Stimulated activated memory B cell treated with anti-CD40 and anti-IgM and Interleukin-4, amounts not matched to agents 10 μg/mL and 1 μg/mL and 100 μg/mL, for 72 hours (primary cell): ENCODE results near the gene GDPD3.
A peak's percentile ranks its signal among the peaks of the same experiment; 100 is the strongest.
"Not testable (repeated sequence)": the region's sequence is repeated elsewhere in the genome, so short reads cannot be mapped to it uniquely, and the experiment has no call there.

Experiments used
- ATAC-seq: fragments of 150-1000 bp; cut with Tn5 transposase; 2 replicates; pipeline ENCODE4 v1.10.0; 2021
- H3K27ac Mint-ChIP-seq: one replicate; pipeline ENCODE4 v1.8.0; 2022; ENCODE audit warnings: mild to moderate bottlenecking, mixed read lengths
- H3K27me3 Mint-ChIP-seq: one replicate; pipeline ENCODE4 v1.8.0; 2022; ENCODE audit warnings: mixed read lengths
- H3K36me3 Mint-ChIP-seq: one replicate; pipeline ENCODE4 v1.8.0; 2022; ENCODE audit warnings: mixed read lengths
- H3K4me1 Mint-ChIP-seq: one replicate; pipeline ENCODE4 v1.8.0; 2022; ENCODE audit warnings: mixed read lengths
- H3K4me3 Mint-ChIP-seq: one replicate; pipeline ENCODE4 v1.8.0; 2022; ENCODE audit warnings: mild to moderate bottlenecking, moderate library complexity, mixed read lengths
- H3K9me3 Mint-ChIP-seq: one replicate; pipeline ENCODE4 v1.8.0; 2022; ENCODE audit warnings: mixed read lengths

The GDPD3 gene

GRCh38 chr16:30114833-30115232 is 1.5 kb upstream of the GDPD3 start:
- not testable (repeated sequence) for H3K9me3 Mint-ChIP-seq, H3K4me3 Mint-ChIP-seq, H3K27me3 Mint-ChIP-seq, ATAC-seq
- Mint-ChIP-seq H3K36me3 (peaks cover 38% of the 10 kb centered on the region), H3K27ac (peak overlapping the region; percentile 41), H3K4me1 (peaks cover 21% of the 10 kb centered on the region)

- no peak for ATAC-seq
- H3K36me3 Mint-ChIP-seq = peaks cover 36% of the 10 kb centered on the region
- no peaks in the 10 kb centered on the region for H3K27me3 Mint-ChIP-seq
- H3K4me1 Mint-ChIP-seq = peaks cover 20% of the 10 kb centered on the region
- no peak overlapping the region for H3K4me3 Mint-ChIP-seq
- H3K27ac Mint-ChIP-seq = peak overlapping the region; percentile 41
- H3K9me3 Mint-ChIP-seq = no peaks in the 10 kb centered on the region
Measured at GRCh38 chr16:30114411-30114810, 1.1 kb upstream of the GDPD3 start.

GRCh38 chr16:30113711-30114333 is 485 bp upstream of the GDPD3 start:
- Mint-ChIP-seq H3K27me3 (no peaks in the 10 kb centered on the region), H3K27ac (peak overlapping the region; percentile 41), H3K4me3 (no peak overlapping the region), H3K36me3 (peaks cover 31% of the 10 kb centered on the region), H3K4me1 (peaks cover 20% of the 10 kb centered on the region), H3K9me3 (no peaks in the 10 kb centered on the region)
- ATAC-seq = no peak

- ATAC-seq = peak; percentile 44
- peaks cover 20% of the 10 kb centered on the region for H3K4me1 Mint-ChIP-seq
- no peak overlapping the region for H3K27ac Mint-ChIP-seq
- no peak overlapping the region for H3K4me3 Mint-ChIP-seq
- peaks cover 40% of the 10 kb centered on the region for H3K36me3 Mint-ChIP-seq
- no peaks in the 10 kb centered on the region for H3K9me3 Mint-ChIP-seq
- no peaks in the 10 kb centered on the region for H3K27me3 Mint-ChIP-seq
Measured at GRCh38 chr16:30112197-30113030, 923 bp downstream of the GDPD3 start.

- no peak overlapping the region for H3K4me3 Mint-ChIP-seq
- ATAC-seq = no peak
Measured at GRCh38 chr16:30110661-30111060, 2.7 kb downstream of the GDPD3 start.

GRCh38 chr16:30108059-30108850 is 5.1 kb downstream of the GDPD3 start:
- H3K27ac Mint-ChIP-seq = no peak overlapping the region
- no peaks in the 10 kb centered on the region for H3K27me3 Mint-ChIP-seq
- no peak for ATAC-seq
- no peaks in the 10 kb centered on the region for H3K9me3 Mint-ChIP-seq
- peaks cover 5% of the 10 kb centered on the region for H3K4me1 Mint-ChIP-seq
- no peak overlapping the region for H3K4me3 Mint-ChIP-seq
- peaks cover 55% of the 10 kb centered on the region for H3K36me3 Mint-ChIP-seq

More at GRCh38 chr16:30110661-30111060, 2.7 kb downstream of the GDPD3 start:
- no peak overlapping the region for H3K27ac Mint-ChIP-seq
- H3K9me3 Mint-ChIP-seq = no peaks in the 10 kb centered on the region
- H3K36me3 Mint-ChIP-seq = peaks cover 47% of the 10 kb centered on the region
- peaks cover 20% of the 10 kb centered on the region for H3K4me1 Mint-ChIP-seq
- no peaks in the 10 kb centered on the region for H3K27me3 Mint-ChIP-seq

- no peaks in the 10 kb centered on the region for H3K27me3 Mint-ChIP-seq
- H3K4me1 Mint-ChIP-seq = no peaks in the 10 kb centered on the region
- H3K4me3 Mint-ChIP-seq = no peak overlapping the region
- H3K27ac Mint-ChIP-seq = no peak overlapping the region
- no peak for ATAC-seq
- H3K9me3 Mint-ChIP-seq = peaks cover 6% of the 10 kb centered on the region
- peaks cover 33% of the 10 kb centered on the region for H3K36me3 Mint-ChIP-seq
Measured at GRCh38 chr16:30104492-30104891, 8.8 kb downstream of the GDPD3 start.

- H3K27ac Mint-ChIP-seq = no peak overlapping the region
- H3K36me3 Mint-ChIP-seq = peaks cover 33% of the 10 kb centered on the region
- H3K27me3 Mint-ChIP-seq = no peaks in the 10 kb centered on the region
- no peak for ATAC-seq
- no peaks in the 10 kb centered on the region for H3K4me1 Mint-ChIP-seq
- H3K9me3 Mint-ChIP-seq = peaks cover 6% of the 10 kb centered on the region
- no peak overlapping the region for H3K4me3 Mint-ChIP-seq
Measured at GRCh38 chr16:30104090-30104489, 9.2 kb downstream of the GDPD3 start.

- H3K27me3 Mint-ChIP-seq = no peaks in the 10 kb centered on the region
Measured at GRCh38 chr16:30096862-30097563, 16.3 kb downstream of the GDPD3 start.

GRCh38 chr16:30096105-30096861 is 17.1 kb downstream of the GDPD3 start, which contains the start of gene YPEL3:
Gene YPEL3, minus strand, starts transcription at chr16:30096213. Its CDS starts 731 bp downstream, at chr16:30095482.
- H3K36me3 Mint-ChIP-seq = peaks cover 33% of the 10 kb centered on the region
- H3K27ac Mint-ChIP-seq = peak within 1 kb of the TSS; percentile 98
- peaks cover 12% of the 10 kb centered on the region for H3K9me3 Mint-ChIP-seq
- H3K27me3 Mint-ChIP-seq = no peaks in the 10 kb centered on the region
- peak within 1 kb of the TSS; percentile 95 for H3K4me3 Mint-ChIP-seq
- H3K4me1 Mint-ChIP-seq = peaks cover 42% of the 10 kb centered on the region
- ATAC-seq = peak; percentile 73

More at GRCh38 chr16:30096862-30097563, 16.3 kb downstream of the GDPD3 start:
- Mint-ChIP-seq H3K27ac (peak overlapping the region; percentile 98), H3K4me3 (peak overlapping the region; percentile 77), H3K36me3 (peaks cover 33% of the 10 kb centered on the region), H3K4me1 (peaks cover 34% of the 10 kb centered on the region), H3K9me3 (peaks cover 15% of the 10 kb centered on the region)
- ATAC-seq = no peak

GRCh38 chr16:30095166-30096078 is 17.9 kb downstream of the GDPD3 start:
- Mint-ChIP-seq H3K27me3 (no peaks in the 10 kb centered on the region), H3K4me3 (peak overlapping the region; percentile 95), H3K36me3 (peaks cover 33% of the 10 kb centered on the region), H3K9me3 (peaks cover 12% of the 10 kb centered on the region), H3K27ac (peak overlapping the region; percentile 98), H3K4me1 (peaks cover 45% of the 10 kb centered on the region)
- no peak for ATAC-seq

GRCh38 chr16:30094541-30095165 is 18.7 kb downstream of the GDPD3 start:
- H3K27ac Mint-ChIP-seq = peak overlapping the region; percentile 98
- H3K27me3 Mint-ChIP-seq = no peaks in the 10 kb centered on the region
- H3K4me3 Mint-ChIP-seq = peak overlapping the region; percentile 95
- H3K36me3 Mint-ChIP-seq = peaks cover 33% of the 10 kb centered on the region
- H3K9me3 Mint-ChIP-seq = peaks cover 12% of the 10 kb centered on the region
- ATAC-seq = no peak
- peaks cover 52% of the 10 kb centered on the region for H3K4me1 Mint-ChIP-seq
